Astrocyte (in vitro differentiated cells and primary cell): ENCODE measurements around the gene IFIT1.

ENCODE experiments used
- EZH2 ChIP-seq: IDR thresholded peaks from 2 replicates; pipeline ENCODE4 v1.6.1; 2012; ENCODE audit warnings: mild to moderate bottlenecking, low read length, inconsistent platforms; ENCODE audit not compliant: insufficient read depth
- TF ChIP-seq, protein P1 (sequence below): IDR thresholded peaks from 2 replicates; pipeline ENCODE4 v1.5.1; 2011; ENCODE audit warnings: low read depth, mild to moderate bottlenecking, inconsistent platforms, low read length, moderate library complexity; ENCODE audit not compliant: insufficient read depth

GRCh38 chr10:89438525-89438924 lies 46.1 kb downstream of the IFIT1 start:
- TF ChIP-seq, protein P1, sequence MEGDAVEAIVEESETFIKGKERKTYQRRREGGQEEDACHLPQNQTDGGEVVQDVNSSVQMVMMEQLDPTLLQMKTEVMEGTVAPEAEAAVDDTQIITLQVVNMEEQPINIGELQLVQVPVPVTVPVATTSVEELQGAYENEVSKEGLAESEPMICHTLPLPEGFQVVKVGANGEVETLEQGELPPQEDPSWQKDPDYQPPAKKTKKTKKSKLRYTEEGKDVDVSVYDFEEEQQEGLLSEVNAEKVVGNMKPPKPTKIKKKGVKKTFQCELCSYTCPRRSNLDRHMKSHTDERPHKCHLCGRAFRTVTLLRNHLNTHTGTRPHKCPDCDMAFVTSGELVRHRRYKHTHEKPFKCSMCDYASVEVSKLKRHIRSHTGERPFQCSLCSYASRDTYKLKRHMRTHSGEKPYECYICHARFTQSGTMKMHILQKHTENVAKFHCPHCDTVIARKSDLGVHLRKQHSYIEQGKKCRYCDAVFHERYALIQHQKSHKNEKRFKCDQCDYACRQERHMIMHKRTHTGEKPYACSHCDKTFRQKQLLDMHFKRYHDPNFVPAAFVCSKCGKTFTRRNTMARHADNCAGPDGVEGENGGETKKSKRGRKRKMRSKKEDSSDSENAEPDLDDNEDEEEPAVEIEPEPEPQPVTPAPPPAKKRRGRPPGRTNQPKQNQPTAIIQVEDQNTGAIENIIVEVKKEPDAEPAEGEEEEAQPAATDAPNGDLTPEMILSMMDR: no peak
- no peak for TF ChIP-seq EZH2
